ENCODE measurements around the gene EBF3. TPM values are rescaled to one million over a fixed set of nuclear protein-coding genes. Genes with fewer than 3 reads are reported as not detected.

EBF3 gene
- total and polyA plus RNA-seq, 11 donors, result 3.6 to 8.8 (median 5.4) TPM

DNA sequence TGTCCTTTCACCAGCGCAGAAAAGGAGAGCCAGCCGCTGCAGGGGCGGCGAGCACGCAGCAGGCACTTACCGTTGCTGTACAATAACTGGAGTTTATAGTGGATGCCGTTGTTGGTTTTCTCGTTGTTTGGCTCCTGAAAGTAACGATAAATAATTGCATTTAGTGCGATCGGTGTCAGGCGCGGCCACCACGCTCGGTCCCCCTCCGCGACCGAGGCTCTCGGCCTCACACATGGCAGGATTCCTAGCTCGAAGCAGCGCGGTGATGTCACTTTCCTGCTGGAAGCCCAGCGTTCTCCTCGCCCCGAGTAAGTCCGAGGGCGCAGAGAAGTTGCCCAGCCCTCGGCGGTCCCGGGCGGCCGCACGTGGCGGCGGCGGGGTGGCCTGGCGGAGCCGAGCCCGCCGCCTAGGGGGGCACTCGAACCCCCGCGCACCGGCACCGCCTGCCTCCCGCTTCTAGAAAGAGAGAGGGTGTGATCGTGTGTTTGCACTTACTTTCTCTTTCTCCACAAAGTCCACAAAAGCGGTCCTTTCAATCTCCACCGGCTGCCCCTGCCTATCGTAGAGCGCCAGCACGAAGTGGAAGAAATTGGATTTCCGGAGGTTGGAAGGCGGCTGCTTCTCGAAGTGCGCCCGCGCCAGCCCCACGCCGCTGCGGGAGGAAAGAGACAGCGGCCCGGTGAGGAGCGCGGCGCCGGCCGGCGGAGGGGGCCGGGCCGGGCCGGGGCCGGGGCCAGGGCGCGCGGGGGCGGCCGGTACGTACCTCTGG is 1.0 kb downstream of the EBF3 start:
- DNase-seq (peak in 1 of 5 donors; percentile 49), ATAC-seq (peak in 2 of 4 donors; percentile 16 to 17)
- peak overlapping the region; percentile 63 to 93 (median 73) for H3K4me3 ChIP-seq
- H3K4me1 ChIP-seq, result peaks cover 0 to 53% (median 7%) of the 10 kb centered on the region in 12 donors
- peaks cover 16 to 98% (median 56%) of the 10 kb centered on the region in 9 donors for H3K27me3 ChIP-seq
- intact Hi-C loops (cut with DNase I), result loop anchor here in 6 of 10 donors (5.0 to 10.0 kb wide), 8 partner anchors 71 to 941 kb away; partner anchors contain the start of gene MGMT (in 2 of the 6)
- 1 to 2% (median 1%) methylated on average over 55 to 79 of the region's 79 CpGs for WGBS, 4 donors
- no peak for TF ChIP-seq POLR2A (IDR thresholded peaks at IDR 0.05)
- TF ChIP-seq, protein P1, sequence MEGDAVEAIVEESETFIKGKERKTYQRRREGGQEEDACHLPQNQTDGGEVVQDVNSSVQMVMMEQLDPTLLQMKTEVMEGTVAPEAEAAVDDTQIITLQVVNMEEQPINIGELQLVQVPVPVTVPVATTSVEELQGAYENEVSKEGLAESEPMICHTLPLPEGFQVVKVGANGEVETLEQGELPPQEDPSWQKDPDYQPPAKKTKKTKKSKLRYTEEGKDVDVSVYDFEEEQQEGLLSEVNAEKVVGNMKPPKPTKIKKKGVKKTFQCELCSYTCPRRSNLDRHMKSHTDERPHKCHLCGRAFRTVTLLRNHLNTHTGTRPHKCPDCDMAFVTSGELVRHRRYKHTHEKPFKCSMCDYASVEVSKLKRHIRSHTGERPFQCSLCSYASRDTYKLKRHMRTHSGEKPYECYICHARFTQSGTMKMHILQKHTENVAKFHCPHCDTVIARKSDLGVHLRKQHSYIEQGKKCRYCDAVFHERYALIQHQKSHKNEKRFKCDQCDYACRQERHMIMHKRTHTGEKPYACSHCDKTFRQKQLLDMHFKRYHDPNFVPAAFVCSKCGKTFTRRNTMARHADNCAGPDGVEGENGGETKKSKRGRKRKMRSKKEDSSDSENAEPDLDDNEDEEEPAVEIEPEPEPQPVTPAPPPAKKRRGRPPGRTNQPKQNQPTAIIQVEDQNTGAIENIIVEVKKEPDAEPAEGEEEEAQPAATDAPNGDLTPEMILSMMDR (IDR thresholded peaks at IDR 0.05), result no peak
- no peaks in the 10 kb centered on the region for H3K36me3 ChIP-seq
- H3K27ac ChIP-seq, result peak overlapping the region; percentile 79 to 94 (median 90)
- H3K9me3 ChIP-seq, result no peaks in the 10 kb centered on the region

DNA sequence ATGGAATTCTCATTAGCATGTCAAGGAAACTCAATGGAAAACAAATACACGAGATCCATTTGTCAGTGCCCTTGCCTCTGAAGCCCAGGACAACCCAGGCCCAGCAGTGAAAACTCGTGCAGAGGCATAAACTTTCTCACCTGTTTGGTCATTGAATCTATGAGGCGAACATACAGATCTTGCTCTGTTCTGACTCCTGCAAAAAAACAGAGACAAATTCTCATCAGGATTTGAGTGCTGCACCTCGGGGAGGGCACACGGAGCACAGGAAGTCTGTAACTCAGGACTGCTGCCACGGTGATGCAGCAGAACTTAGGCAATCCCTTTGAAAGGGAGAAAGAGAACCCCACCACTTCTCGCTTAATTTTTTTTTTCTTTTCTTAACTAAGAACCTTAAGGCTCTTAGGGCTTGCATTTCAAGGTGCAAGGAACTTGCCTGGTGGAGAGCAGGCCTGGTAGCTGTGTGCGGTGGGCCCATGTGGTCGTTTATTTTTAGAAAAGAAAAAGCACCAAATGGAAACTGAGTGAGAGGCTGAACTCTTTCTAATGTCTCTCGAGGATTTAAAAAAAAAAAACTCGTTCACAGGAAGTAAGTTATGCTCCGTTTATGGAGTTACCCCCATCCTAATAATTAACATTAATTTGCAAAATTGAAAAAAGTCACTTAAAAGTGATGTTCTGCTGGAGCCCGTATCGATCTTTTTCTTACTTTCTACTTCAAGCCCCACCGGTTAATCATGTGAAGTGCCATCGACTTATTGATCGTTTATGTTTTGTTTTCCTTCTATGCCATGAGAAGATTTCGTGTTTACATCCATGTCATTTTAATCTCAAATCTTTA is 1.8 kb downstream of the EBF3 start:
- peaks cover 14 to 98% (median 50%) of the 10 kb centered on the region in 9 donors for H3K27me3 ChIP-seq
- intact Hi-C loops (cut with DNase I), result loop anchor here in 6 of 10 donors (5.0 to 10.0 kb wide), 8 partner anchors 70 to 940 kb away; partner anchors contain the start of gene MGMT (in 2 of the 6)
- DNase-seq (peak in 1 of 5 donors; percentile 21), ATAC-seq (peak in 1 of 4 donors; percentile 17)
- WGBS, 4 donors, result 2 to 4% (median 3%) methylated on average over 18 of the region's 18 CpGs
- H3K27ac ChIP-seq, result peak overlapping the region; percentile 79 to 94 (median 90)
- peaks cover 0 to 47% (median 9%) of the 10 kb centered on the region in 12 donors for H3K4me1 ChIP-seq
- H3K9me3 ChIP-seq, result no peaks in the 10 kb centered on the region
- TF ChIP-seq POLR2A (IDR thresholded peaks at IDR 0.05), result no peak
- TF ChIP-seq, protein P1 (IDR thresholded peaks at IDR 0.05), result no peak
- peak overlapping the region; percentile 63 to 93 (median 73) for H3K4me3 ChIP-seq
- H3K36me3 ChIP-seq, result peaks cover 0 to under 1% (median 0%) of the 10 kb centered on the region in 9 donors

DNA sequence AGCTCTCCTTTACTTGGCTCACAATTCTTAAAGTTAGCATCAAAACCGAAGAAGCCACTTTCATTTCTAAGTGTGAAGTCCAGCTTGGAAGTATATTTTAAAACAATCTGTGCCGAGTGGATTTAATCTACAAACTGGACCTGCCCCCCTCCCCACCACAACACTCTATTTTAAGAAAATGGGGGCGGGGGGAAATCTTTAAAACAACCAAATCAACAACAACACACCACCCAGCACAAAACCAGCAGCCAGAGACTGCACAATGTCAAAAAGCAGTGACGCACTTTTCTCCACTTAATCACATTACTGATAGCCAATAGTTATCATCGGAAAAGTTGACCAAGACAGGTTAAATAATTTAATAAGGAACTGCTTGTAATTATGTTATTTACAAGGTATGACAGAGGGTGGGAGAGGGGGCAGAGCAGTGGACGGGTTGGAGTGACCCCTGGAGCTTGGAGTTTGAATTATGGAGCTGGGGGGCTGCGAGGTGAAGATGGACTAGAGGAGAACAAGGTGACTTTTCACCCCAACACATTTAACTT is 2.8 kb downstream of the EBF3 start:
- no peaks in the 10 kb centered on the region for H3K9me3 ChIP-seq
- peaks cover 5 to 98% (median 44%) of the 10 kb centered on the region in 9 donors for H3K27me3 ChIP-seq
- H3K4me3 ChIP-seq, result peak overlapping the region in 11 of 12 donors; percentile 65 to 93 (median 73)
- ATAC-seq, result no peak
- peak overlapping the region; percentile 73 to 94 (median 90) for H3K27ac ChIP-seq
- intact Hi-C loops (cut with DNase I), result loop anchor here in 6 of 10 donors (5.0 to 10.0 kb wide), 8 partner anchors 69 to 939 kb away; partner anchors contain the start of gene MGMT (in 2 of the 6)
- peaks cover 0 to 6% (median 0%) of the 10 kb centered on the region in 9 donors for H3K36me3 ChIP-seq
- peak in 1 of 5 donors; percentile 12 for DNase-seq
- H3K4me1 ChIP-seq, result peaks cover 0 to 46% (median 9%) of the 10 kb centered on the region in 12 donors
- WGBS, 4 donors, result 5 to 10% (median 7%) methylated on average over 7 of the region's 7 CpGs
- TF ChIP-seq, protein P1 (IDR thresholded peaks at IDR 0.05), result no peak
- TF ChIP-seq POLR2A (IDR thresholded peaks at IDR 0.05), result no peak
